HPDE6-E6E7 (cell line): ENCODE results near the gene PTPRM.

Source experiments
- DNase-seq: peaks from one replicate; pipeline ENCODE4 v3.0.0; 2011; ENCODE audit warnings: missing footprints; ENCODE audit errors: extremely low spot score

PTPRM gene

DNA sequence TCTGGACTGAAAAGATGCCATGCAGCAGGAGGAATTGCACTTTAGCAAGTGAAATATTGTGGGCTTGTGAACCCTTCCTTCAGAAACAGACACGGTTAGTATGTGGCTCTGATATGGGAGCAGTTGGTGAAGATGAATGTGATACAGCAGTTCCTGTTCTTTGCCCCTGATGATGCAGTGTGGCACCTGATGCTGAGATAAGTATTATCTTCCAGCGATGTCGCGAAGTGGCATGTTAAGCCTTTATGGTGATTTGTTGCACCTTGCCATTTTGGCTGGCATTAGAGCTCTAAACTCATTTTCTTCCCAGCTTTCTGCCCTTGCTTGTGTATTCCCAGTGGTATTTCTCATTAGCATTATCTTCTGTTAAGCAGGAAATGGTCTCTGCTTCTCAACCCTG, 600.6 kb downstream of the PTPRM start:
- no peak for DNase-seq

DNA sequence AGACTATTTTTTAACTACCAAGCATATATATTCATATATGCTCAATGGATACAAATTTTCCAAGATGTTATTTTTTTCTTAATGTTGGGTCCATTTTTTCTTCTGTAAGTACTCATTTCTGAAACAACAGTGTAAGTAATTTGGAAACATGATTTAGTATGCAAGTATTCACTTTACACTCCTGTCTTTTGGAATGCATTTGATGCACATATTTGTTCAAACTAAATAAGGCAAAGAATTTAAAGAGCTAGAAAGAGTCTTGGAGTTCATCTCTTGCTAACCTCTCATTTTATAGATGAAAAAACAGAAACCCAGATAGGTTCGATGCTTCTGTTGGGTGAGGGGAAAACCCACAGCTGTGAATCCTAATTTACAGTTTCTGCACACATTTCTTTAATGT, 602.6 kb downstream of the PTPRM start:
- no peak for DNase-seq

- no peak for DNase-seq
Measured at GRCh38 chr18:8174771-8175170, 607.7 kb downstream of the PTPRM start.

DNA sequence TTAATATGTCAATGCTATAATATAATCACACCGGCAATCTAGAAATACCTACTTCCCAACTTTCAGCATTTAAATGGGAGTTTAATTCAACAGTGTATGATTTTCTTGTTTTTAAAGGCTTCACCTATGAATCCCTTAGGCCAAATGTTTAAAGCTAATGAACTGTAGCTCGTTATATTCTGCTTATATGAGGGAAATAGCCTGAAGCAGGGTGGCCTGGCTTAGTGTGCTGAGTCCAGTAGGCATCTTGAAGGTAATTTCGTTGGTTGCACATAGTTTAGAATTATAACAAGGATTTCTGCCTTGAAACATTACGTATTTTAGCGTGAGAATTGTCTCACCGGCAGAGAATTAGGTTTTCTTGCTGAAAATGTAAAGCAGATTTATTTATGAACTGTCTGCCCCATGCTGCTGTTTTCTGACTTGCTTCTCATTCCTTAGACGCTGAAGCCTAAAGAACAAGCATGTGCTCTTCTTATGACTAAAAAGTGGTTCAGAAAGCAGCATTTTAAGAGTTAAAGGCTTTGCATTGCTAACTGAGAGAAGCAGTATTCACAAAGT, 608.5 kb downstream of the PTPRM start:
- DNase-seq = no peak

- no peak for DNase-seq
Measured at GRCh38 chr18:8176109-8176508, 609.0 kb downstream of the PTPRM start.

GRCh38 chr18:8176554-8176953, 609.4 kb downstream of the PTPRM start:
- no peak for DNase-seq

DNA sequence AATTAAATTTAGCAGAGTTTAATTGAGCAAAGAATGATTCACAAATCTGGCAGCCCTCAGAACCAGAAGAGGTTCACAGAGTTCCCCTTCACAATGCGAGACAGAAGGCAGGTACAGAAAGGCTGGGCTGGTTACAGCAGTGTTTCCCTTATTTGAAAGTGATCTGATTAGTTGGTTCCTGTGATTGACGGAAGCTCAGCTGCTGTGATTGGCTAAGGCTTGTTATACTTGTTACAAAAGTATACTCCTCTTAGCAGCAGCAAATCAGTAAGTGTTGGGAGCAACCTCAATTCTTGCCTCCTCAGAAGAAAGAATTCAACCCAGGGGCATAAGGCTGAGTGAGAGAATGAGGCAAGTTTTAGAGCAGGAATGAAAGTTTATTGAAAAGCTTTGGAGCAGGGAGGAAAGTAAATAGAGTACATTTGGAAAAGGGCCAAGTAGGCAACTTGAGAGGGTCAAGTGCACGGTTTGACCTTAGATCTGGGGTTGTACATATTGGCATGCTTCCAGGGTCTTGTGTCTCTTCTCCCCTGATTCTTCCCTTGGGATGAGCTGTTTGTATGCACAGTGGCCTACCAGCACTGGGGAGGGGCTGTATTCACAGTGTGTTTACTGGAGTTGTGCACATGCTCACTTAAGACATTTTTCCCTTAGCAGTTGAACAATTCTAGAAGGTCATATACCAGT, 610.4 kb downstream of the PTPRM start:
- DNase-seq = no peak

- DNase-seq = no peak
Measured at GRCh38 chr18:8186413-8186812, 619.3 kb downstream of the PTPRM start.

DNA sequence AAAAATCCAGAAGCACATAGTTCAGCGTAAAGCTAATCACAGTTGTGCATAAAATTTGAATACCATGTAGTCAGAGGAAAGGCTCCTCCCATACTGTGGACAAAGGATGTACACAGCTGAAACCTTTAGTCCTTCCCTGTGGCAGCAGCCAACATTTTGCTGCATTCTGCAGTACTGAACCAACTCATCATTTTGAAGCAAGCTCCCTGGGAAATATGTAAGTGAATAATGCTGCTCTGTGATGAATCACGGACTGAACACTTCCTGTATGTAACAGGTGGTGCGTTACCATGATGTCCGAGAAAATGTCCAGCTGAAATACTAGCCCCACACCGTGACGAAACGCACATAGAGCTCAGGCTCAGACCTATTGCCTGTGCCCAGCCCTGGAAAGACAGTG, 621.1 kb downstream of the PTPRM start:
- peak; percentile 17 for DNase-seq

DNA sequence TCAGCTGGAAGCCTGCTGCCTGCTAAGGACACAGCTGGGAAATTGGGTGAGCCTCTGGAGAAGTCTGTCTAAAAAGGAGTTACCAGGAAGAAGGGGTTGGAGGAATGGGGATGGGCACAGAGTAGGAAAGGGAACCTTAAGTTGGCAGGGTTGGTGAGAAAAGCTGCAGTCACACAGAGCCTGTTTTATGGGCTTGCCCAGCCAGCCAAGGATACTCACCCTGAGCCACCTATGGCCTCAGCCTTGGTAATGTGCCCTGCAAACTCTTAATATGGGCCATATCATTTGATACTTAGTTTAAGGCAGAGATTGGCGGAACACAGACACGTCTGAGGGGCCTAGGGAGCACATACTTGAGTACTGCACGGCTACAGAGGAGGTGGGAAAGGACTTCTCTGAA, 623.9 kb downstream of the PTPRM start:
- DNase-seq = no peak

- DNase-seq = no peak
Measured at GRCh38 chr18:8194431-8194830, 627.3 kb downstream of the PTPRM start.

DNA sequence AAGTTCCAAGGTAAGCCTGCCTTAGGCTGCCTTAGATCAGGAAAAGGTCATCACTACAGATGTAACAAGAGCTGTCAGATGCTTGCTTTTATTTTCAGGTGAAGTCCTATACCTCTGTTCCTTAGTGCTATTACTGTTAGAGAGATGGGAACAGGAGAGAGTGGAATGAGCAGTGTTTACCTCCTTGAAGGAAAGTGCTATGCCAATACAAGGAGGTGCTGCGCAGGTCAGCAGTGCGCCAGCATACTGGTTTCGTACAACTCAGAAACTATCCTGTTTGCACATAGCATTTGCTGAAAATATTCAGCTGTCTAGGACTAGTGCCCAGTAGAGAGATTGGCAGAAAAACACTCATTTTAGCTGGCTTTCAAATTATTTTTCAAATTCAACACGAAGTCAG, 629.1 kb downstream of the PTPRM start:
- no peak for DNase-seq

DNA sequence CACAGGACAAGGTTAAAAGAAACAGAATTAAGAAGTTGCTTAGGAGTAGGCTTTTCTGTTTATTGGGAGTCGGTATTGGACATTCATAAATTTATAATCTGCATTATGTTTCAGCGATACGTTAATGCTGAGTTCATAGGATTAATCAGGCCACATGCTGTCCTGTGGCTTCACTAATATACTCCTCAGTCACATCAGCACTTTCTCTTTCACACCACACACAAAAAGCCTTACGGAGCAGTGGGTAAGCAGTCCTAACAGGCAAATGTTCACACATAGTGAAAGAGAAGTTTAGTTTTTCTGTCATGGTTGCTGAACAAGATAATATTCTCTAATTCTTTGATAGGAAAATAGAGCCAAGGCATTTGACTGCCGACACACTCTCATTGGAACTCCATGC, 630.4 kb downstream of the PTPRM start:
- DNase-seq = no peak

DNA sequence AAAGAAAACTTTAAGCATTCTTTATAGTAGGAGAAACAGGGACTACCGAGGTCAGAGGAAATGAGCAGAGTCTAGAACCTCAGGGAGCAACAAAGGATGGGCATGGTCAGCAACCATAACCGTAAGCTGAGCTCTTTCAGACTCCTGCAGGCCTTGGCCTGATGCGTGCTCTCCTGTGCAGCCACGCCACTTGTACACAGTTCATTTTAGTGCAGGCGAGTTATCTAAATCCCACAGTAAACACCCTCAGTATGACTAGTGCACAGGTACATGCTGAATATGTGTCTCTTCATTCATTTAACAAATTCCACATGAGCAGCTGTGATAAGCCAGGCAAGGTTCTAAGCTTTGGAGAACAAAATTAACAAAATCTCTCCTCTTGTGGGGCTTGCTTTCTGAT, 640.9 kb downstream of the PTPRM start:
- DNase-seq = no peak

GRCh38 chr18:8208716-8209115, 641.6 kb downstream of the PTPRM start:
- DNase-seq = no peak

GRCh38 chr18:8212896-8213780, 646.0 kb downstream of the PTPRM start:
- peak; percentile 8 for DNase-seq

GRCh38 chr18:8215741-8216140, 648.6 kb downstream of the PTPRM start:
- DNase-seq = no peak

DNA sequence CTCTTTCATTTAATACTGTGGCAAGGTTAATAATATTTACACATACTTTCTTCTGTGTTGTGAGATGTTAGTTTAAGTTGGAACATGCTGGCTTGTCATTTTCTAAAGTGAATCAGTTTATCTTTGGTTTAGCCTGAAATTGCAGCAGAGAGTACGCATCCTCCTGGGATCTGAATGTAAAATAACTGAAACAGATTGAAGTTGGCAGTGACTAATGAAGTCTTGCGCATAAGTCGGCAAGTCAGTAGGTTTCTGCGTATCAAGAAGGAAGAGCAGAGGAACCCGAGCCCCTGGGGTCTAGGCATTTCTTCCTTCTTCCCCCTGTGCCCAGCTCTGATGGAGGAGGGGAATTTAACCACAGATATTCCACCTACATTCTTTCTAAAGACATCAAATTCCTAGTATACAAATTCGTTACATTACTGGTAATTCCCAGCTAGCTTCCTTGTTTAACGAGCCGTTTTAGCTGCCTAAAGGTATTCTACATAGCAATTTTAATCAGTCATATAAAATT, 650.0 kb downstream of the PTPRM start:
- no peak for DNase-seq

- DNase-seq = no peak
Measured at GRCh38 chr18:8218197-8218596, 651.1 kb downstream of the PTPRM start.

- DNase-seq = no peak
Measured at GRCh38 chr18:8221452-8221851, 654.3 kb downstream of the PTPRM start.

DNA sequence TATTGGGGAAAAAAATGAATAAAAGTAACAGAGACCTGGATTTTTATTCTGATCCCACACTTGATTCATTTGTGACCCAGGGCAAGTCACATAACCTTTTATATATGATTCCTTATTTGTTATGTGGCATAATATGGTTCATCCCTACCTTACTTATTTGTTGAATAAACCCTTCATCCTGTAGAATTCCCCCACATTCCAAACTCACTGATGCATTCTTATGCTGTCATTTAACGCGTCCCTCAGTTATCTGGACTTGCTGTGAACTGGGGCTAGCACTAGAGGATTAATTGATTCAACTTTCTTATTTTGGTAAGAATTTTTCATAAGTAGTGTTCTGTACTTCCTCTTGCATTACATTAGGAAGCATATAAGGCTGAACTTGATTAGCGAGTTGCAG, 657.5 kb downstream of the PTPRM start:
- no peak for DNase-seq

GRCh38 chr18:8229040-8229439, 661.9 kb downstream of the PTPRM start:
- DNase-seq = no peak

- peak; percentile 27 for DNase-seq
Measured at GRCh38 chr18:8229787-8230186, 662.7 kb downstream of the PTPRM start.
